ENCODE results near the gene EPPIN. TPM values are rescaled to one million over a fixed set of nuclear protein-coding genes. Genes with fewer than 3 reads are reported as not detected.
"Not testable (repeated sequence)": the region's sequence is repeated elsewhere in the genome, so short reads cannot be mapped to it uniquely, and the experiment has no call there.

The EPPIN gene
- total RNA-seq, 1 donor from 2014 or later, result not detected

DNA sequence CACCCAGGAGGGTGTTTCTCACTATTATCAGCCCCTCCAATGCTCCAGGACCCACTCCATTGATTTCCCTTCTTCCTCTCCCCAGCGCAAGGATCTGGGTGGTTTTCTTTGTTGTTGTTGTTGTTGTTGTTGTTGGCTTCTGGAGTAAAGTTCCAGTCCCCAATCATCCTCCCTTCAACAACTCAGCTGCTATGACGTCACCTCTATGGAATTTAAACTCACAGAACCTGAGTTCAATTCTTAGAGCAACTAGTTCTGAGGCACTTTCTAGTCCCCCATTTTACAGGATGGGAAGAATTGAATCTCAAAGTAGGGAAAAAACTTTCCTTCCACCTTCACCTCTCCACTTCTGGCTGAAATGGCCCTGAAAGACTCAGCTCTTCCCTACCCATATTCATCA lies 41.6 kb upstream of the EPPIN start:
- TF ChIP-seq, protein P1, sequence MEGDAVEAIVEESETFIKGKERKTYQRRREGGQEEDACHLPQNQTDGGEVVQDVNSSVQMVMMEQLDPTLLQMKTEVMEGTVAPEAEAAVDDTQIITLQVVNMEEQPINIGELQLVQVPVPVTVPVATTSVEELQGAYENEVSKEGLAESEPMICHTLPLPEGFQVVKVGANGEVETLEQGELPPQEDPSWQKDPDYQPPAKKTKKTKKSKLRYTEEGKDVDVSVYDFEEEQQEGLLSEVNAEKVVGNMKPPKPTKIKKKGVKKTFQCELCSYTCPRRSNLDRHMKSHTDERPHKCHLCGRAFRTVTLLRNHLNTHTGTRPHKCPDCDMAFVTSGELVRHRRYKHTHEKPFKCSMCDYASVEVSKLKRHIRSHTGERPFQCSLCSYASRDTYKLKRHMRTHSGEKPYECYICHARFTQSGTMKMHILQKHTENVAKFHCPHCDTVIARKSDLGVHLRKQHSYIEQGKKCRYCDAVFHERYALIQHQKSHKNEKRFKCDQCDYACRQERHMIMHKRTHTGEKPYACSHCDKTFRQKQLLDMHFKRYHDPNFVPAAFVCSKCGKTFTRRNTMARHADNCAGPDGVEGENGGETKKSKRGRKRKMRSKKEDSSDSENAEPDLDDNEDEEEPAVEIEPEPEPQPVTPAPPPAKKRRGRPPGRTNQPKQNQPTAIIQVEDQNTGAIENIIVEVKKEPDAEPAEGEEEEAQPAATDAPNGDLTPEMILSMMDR (IDR thresholded peaks at IDR 0.05), result no peak
- H3K27ac Mint-ChIP-seq (ENCODE audit: unreplicated experiment), result no peak overlapping the region
- peaks cover 3% of the 10 kb centered on the region for H3K36me3 Mint-ChIP-seq (ENCODE audit: low read depth)
- peaks cover 4% of the 10 kb centered on the region for H3K9me3 Mint-ChIP-seq (ENCODE audit: low read depth)
- no peaks in the 10 kb centered on the region for H3K4me1 Mint-ChIP-seq (ENCODE audit: low read depth)
- H3K27me3 Mint-ChIP-seq (ENCODE audit: low read depth), result peaks cover 12% of the 10 kb centered on the region
- no peak for DNase-seq (ENCODE audit: low spot score)
- H3K4me3 Mint-ChIP-seq (ENCODE audit: unreplicated experiment), result no peak overlapping the region

DNA sequence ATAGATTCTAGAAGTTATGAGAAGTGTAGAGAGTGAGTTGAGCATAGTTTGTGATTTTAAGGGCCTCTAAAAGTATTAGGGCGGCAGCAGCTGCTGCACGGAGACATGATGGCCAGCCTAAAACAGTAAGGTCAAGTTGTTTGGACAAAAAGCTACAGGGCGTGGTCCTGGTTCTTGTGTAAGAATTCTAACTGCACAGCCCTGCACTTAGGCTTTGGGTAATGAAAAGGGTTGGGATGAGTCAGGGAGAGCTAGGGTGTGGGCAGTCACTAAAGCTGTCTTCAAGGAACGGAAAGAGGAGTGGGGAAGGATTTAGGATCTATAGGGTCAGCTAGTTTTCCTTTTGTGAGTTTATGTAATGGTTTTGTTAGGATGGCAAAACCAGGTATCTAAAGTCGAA lies 38.8 kb upstream of the EPPIN start:
- not testable (repeated sequence) for H3K4me1 Mint-ChIP-seq (ENCODE audit: low read depth); H3K36me3 Mint-ChIP-seq (ENCODE audit: low read depth); DNase-seq (ENCODE audit: low spot score); H3K27ac Mint-ChIP-seq (ENCODE audit: unreplicated experiment); H3K9me3 Mint-ChIP-seq (ENCODE audit: low read depth); H3K4me3 Mint-ChIP-seq (ENCODE audit: unreplicated experiment)
- H3K27me3 Mint-ChIP-seq (ENCODE audit: low read depth), result peaks cover 21% of the 10 kb centered on the region

DNA sequence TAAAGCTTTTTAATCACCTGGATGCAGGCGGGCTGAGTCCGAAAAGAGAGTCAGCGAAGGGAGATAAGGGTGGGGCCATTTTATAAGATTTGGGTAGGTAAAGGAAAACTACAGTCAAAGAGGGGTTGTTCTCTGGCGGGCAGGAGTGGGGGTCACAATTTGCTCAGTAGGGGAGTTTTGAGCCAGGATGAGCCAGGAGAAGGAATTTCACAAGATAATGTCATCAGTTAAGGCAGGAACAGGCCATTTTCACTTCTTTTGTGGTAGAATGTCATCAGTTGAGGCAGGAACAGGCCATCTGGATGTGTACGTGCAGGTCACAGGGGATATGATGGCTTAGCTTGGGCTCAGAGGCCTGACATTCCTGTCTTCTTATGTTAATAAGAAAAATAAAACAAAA lies 37.1 kb upstream of the EPPIN start:
- H3K27me3 Mint-ChIP-seq (ENCODE audit: low read depth), result peaks cover 29% of the 10 kb centered on the region
- H3K4me1 Mint-ChIP-seq (ENCODE audit: low read depth); H3K4me3 Mint-ChIP-seq (ENCODE audit: unreplicated experiment): not testable (repeated sequence)

DNA sequence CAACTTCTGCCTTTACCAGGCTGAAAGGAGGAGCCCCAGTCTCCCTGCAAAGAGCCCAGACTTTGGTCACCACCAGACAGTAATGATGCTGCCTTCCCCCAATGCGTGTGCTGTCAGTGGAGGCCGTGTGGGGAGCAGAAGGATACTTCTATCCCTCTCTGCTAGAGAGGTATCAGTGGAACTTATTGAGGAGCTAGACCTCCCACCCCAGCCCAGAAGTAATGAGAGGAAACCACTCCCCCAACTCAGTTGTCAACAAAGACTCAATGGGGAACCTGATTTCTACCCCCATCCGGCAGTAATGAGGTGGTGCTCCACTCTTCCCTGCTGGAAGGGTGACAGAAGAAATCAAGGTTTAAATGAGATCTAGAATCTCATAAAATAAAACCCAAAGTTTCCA lies 36.3 kb upstream of the EPPIN start:
- Mint-ChIP-seq H3K36me3 (ENCODE audit: low read depth) (no peaks in the 10 kb centered on the region), H3K4me3 (ENCODE audit: unreplicated experiment) (no peak overlapping the region), H3K9me3 (ENCODE audit: low read depth) (no peaks in the 10 kb centered on the region), H3K27me3 (ENCODE audit: low read depth) (peaks cover 26% of the 10 kb centered on the region), H3K27ac (ENCODE audit: unreplicated experiment) (no peak overlapping the region), H3K4me1 (ENCODE audit: low read depth) (no peaks in the 10 kb centered on the region)
- DNase-seq (ENCODE audit: low spot score), result no peak
- TF ChIP-seq, protein P1 (IDR thresholded peaks at IDR 0.05), result no peak

More for the DNA sequence above, 37.1 kb upstream of the EPPIN start:
- not testable (repeated sequence) for H3K36me3 Mint-ChIP-seq (ENCODE audit: low read depth); H3K9me3 Mint-ChIP-seq (ENCODE audit: low read depth); H3K27ac Mint-ChIP-seq (ENCODE audit: unreplicated experiment); DNase-seq (ENCODE audit: low spot score)

DNA sequence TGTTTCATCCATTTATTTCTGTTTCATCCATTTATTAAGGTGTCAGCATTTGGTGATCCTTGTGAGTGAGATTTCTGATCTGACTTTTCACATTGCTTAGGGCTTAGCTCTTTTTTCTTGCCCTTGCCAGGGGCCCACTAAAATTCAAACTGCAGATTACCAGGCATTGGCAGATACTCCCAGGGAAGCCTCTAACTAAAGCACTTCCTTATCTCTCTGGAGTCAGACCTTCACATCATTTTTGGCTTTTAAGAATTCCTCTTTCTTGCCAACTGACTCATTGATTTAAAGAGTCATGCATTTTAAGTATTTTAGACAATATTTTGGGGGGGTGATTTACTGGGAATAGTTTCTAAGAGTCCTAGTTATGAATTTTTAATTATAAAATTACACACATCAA lies 34.5 kb upstream of the EPPIN start:
- H3K4me3 Mint-ChIP-seq (ENCODE audit: unreplicated experiment), result no peak overlapping the region
- no peak overlapping the region for H3K27ac Mint-ChIP-seq (ENCODE audit: unreplicated experiment)
- peaks cover 4% of the 10 kb centered on the region for H3K4me1 Mint-ChIP-seq (ENCODE audit: low read depth)
- TF ChIP-seq, protein P1 (IDR thresholded peaks at IDR 0.05), result no peak
- H3K9me3 Mint-ChIP-seq (ENCODE audit: low read depth), result no peaks in the 10 kb centered on the region
- no peaks in the 10 kb centered on the region for H3K36me3 Mint-ChIP-seq (ENCODE audit: low read depth)
- no peak for DNase-seq (ENCODE audit: low spot score)
- H3K27me3 Mint-ChIP-seq (ENCODE audit: low read depth), result peaks cover 26% of the 10 kb centered on the region

DNA sequence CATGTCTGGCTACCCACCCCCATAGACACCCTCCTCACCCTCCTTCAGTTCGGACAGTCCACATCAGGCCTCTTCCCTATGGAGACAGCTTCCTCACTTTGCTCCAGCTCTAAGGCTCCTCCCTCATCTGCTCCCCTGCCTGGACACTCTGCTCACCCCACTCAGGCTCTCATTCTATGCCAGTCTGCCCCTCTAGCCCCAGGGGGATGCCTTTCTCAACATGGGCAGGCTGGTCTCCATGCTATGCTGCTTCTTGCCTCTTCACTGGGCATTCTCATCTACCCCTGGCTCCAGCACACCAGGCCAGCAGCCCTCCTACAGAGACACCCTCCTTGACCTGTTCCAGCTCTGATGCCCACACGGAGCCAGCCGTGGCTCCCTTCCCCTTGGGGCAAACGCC lies 32.0 kb upstream of the EPPIN start, which contains the start of gene WFDC8:
Gene WFDC8 (minus strand): TSS at position 101 of the 400 bp plus-strand sequence. CDS start 37 bp downstream, at position 64.
- peaks cover 5% of the 10 kb centered on the region for H3K4me1 Mint-ChIP-seq (ENCODE audit: low read depth)
- H3K4me3 Mint-ChIP-seq (ENCODE audit: unreplicated experiment), result no peak within 1 kb of the TSS
- H3K27ac Mint-ChIP-seq (ENCODE audit: unreplicated experiment), result no peak within 1 kb of the TSS
- H3K36me3 Mint-ChIP-seq (ENCODE audit: low read depth), result no peaks in the 10 kb centered on the region
- peaks cover 26% of the 10 kb centered on the region for H3K27me3 Mint-ChIP-seq (ENCODE audit: low read depth)
- peaks cover 2% of the 10 kb centered on the region for H3K9me3 Mint-ChIP-seq (ENCODE audit: low read depth)
- TF ChIP-seq, protein P1 (IDR thresholded peaks at IDR 0.05), result no peak
- no peak for DNase-seq (ENCODE audit: low spot score)

All from chondrocyte (in vitro differentiated cells).